OCI-LY7 (cell line): ENCODE measurements around the gene PKHD1. TPM values are rescaled to one million over a fixed set of nuclear protein-coding genes. Genes with fewer than 3 reads are reported as not detected.

ENCODE experiments used
- BruUV-seq: library from RNA; stranded (reverse); fragments of 400-500 nt; replicated peaks from 2 replicates; lab custom pipeline; 2021; lab: Mats Ljungman, UMichigan
- CTCF ChIA-PET: fragments of 300-600 bp; sonication (Branson Sonifier 250); formaldehyde crosslinking; loops from one replicate; lab custom pipeline; 2022; ENCODE audit warnings: antibody characterized with exemption; ENCODE audit not compliant: unreplicated experiment; lab: Charles Lee
- POLR2A ChIA-PET: fragments of 300-600 bp; sonication (Branson Sonifier 250); formaldehyde crosslinking; loops from one replicate; lab custom pipeline; 2022; ENCODE audit warnings: antibody characterized with exemption; lab: Charles Lee
- DNase-seq: peaks from one replicate; pipeline ENCODE4 v3.0.0-alpha.2; 2015; ENCODE audit warnings: low spot score
- H2AFZ ChIP-seq: fragments of 200-600 bp; sonication (generic), shearing (Covaris generic); 2 replicates; pipeline ENCODE4 v1.6.1; 2014; ENCODE audit warnings: mild to moderate bottlenecking, antibody characterized with exemption, low read length, moderate library complexity
- H3K27ac ChIP-seq: fragments of 200-600 bp; sonication (generic); 2 replicates; pipeline ENCODE4 v1.5.1; 2014; ENCODE audit warnings: mixed run types, low read depth, mild to moderate bottlenecking, moderate library complexity, low read length, inconsistent platforms; ENCODE audit not compliant: poor library complexity, severe bottlenecking
- H3K36me3 ChIP-seq: fragments of 200-600 bp; sonication (generic); 2 replicates; pipeline ENCODE4 v1.6.1; 2014; ENCODE audit warnings: mild to moderate bottlenecking, antibody characterized with exemption, low read length, moderate library complexity, mixed read lengths; ENCODE audit not compliant: insufficient read depth
- H3K4me1 ChIP-seq: fragments of 200-600 bp; sonication (generic); 2 replicates; pipeline ENCODE4 v1.5.1; 2014; ENCODE audit warnings: mild to moderate bottlenecking, low read length; ENCODE audit not compliant: insufficient read depth, poor library complexity, severe bottlenecking
- H3K4me2 ChIP-seq: fragments of 200-600 bp; sonication (generic); 2 replicates; pipeline ENCODE4 v1.6.1; 2014; ENCODE audit warnings: mild to moderate bottlenecking, low read length
- H3K4me3 ChIP-seq: fragments of 200-600 bp; sonication (generic); 2 replicates; pipeline ENCODE4 v1.5.1; 2014; ENCODE audit warnings: mild to moderate bottlenecking, low read depth, low read length; ENCODE audit not compliant: poor library complexity, severe bottlenecking
- H3K79me2 ChIP-seq: fragments of 200-600 bp; sonication (generic); 2 replicates; pipeline ENCODE4 v1.6.1; 2016; ENCODE audit warnings: low read depth, mild to moderate bottlenecking, low read length, moderate library complexity, mixed read lengths; ENCODE audit not compliant: insufficient read depth
- H3K9me2 ChIP-seq: fragments of 200-600 bp; sonication (generic); 2 replicates; pipeline ENCODE4 v1.6.1; 2016; ENCODE audit warnings: mild to moderate bottlenecking, low read length, mixed read lengths; ENCODE audit not compliant: insufficient read depth
- H3K9me3 ChIP-seq: fragments of 200-600 bp; sonication (generic); 2 replicates; pipeline ENCODE4 v1.6.1; 2014; ENCODE audit warnings: mild to moderate bottlenecking, mixed run types, low read length, mixed read lengths
- H4K20me1 ChIP-seq: fragments of 200-600 bp; sonication (generic); 2 replicates; pipeline ENCODE4 v1.6.1; 2014; ENCODE audit warnings: mild to moderate bottlenecking, antibody characterized with exemption, low read length, moderate library complexity, mixed read lengths; ENCODE audit not compliant: insufficient read depth
- EZH2phosphoT487 ChIP-seq: fragments of 200-600 bp; sonication (generic); IDR thresholded peaks from 2 replicates; pipeline ENCODE4 v1.6.1; 2018; ENCODE audit warnings: low read depth, borderline replicate concordance, mild to moderate bottlenecking, mixed run types, antibody characterized with exemption, low read length, moderate library complexity, mixed read lengths
- intact Hi-C: fragments of 100-400 bp; cut with micrococcal nuclease; formaldehyde crosslinking; loops from one replicate; pipeline ENCODE4 v1.10.0; 2022; ENCODE audit not compliant: unreplicated experiment
- total RNA-seq, 2 experiments: library from RNA; depleted of rRNA in 1 of 2; stranded (reverse); fragments of >200 nt in 1 of 2; shearing (Covaris generic) in 1 of 2; gene quantifications; 2 replicates each; pipeline ENCODE4 v1.2.3, GENCODE V29; 2014 to 2022
- TF ChIP-seq, protein P1 (sequence below): fragments of 200-600 bp; sonication (generic); conservative IDR thresholded peaks from 2 replicates; pipeline ENCODE4 v1.5.1; 2014; ENCODE audit warnings: mild to moderate bottlenecking, antibody characterized with exemption, low read length, moderate library complexity, mixed read lengths

The PKHD1 gene
- total RNA-seq, 2 experiments from 2014 or later = not detected

DNA sequence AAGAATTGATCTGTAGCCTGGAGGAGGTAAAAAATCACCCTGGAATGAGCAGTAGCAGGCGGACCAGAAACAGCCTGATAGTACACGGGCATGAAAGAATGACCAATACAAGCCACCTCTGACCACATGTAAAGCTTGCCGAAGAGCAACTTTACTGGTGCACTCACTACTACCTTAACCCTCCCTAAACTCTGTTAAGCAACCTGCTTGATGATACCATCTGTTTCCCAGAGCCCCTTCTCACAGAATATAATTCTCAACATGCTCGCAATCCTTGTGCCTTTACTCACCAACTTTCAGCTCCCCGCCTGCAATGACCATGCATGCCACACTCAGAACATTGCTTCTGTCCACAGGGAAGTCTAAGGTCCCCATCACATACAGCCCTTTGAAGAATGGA, 296.5 kb downstream of the PKHD1 start:
- Histone ChIP-seq H2AFZ (no peak overlapping the region), H3K36me3 (no peaks in the 10 kb centered on the region), H3K4me3 (no peak overlapping the region), H3K9me3 (no peaks in the 10 kb centered on the region), H4K20me1 (no peaks in the 10 kb centered on the region), H3K27ac (no peak overlapping the region), H3K79me2 (no peaks in the 10 kb centered on the region), H3K4me2 (no peak overlapping the region), H3K9me2 (no peaks in the 10 kb centered on the region), H3K4me1 (no peaks in the 10 kb centered on the region)
- TF ChIP-seq, protein P1, sequence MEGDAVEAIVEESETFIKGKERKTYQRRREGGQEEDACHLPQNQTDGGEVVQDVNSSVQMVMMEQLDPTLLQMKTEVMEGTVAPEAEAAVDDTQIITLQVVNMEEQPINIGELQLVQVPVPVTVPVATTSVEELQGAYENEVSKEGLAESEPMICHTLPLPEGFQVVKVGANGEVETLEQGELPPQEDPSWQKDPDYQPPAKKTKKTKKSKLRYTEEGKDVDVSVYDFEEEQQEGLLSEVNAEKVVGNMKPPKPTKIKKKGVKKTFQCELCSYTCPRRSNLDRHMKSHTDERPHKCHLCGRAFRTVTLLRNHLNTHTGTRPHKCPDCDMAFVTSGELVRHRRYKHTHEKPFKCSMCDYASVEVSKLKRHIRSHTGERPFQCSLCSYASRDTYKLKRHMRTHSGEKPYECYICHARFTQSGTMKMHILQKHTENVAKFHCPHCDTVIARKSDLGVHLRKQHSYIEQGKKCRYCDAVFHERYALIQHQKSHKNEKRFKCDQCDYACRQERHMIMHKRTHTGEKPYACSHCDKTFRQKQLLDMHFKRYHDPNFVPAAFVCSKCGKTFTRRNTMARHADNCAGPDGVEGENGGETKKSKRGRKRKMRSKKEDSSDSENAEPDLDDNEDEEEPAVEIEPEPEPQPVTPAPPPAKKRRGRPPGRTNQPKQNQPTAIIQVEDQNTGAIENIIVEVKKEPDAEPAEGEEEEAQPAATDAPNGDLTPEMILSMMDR = no peak
- TF ChIP-seq EZH2phosphoT487 = no peak
- no peak for DNase-seq
- ChIA-PET CTCF (no interaction called here), POLR2A (interaction anchor here (0.5 to 0.8 kb wide), 2 partner anchors 28 to 222 kb away, joined by 3 read pairs; no protein-coding TSS in a partner anchor)
- no TSS peak for BruUV-seq
- intact Hi-C loops = no loop called here

DNA sequence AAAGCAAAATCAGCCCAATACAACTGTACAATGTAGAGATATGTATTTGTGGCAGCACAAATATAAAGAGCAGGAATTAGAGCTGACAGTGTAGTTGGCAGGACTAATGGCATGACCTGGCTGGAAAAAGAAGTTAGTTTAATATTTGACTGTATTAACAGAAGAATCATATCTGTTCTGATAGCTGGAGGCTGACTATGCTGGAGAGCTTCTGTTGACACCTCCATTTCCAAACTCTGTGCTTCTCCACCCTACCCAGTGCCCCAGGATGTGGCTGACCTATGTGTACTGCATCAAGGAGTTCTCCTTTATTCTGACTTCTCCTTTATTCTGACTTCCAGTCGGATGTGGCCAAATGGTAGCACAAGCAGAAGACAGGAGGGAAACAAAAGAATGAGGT, 299.3 kb downstream of the PKHD1 start:
- Histone ChIP-seq H3K9me2 (no peaks in the 10 kb centered on the region), H2AFZ (no peak overlapping the region), H3K79me2 (no peaks in the 10 kb centered on the region), H3K4me3 (no peak overlapping the region), H3K36me3 (no peaks in the 10 kb centered on the region), H3K9me3 (no peaks in the 10 kb centered on the region), H3K4me2 (no peak overlapping the region), H3K4me1 (no peaks in the 10 kb centered on the region), H4K20me1 (no peaks in the 10 kb centered on the region), H3K27ac (no peak overlapping the region)
- no peak for DNase-seq
- TF ChIP-seq, protein P1 = no peak
- no peak for TF ChIP-seq EZH2phosphoT487
- POLR2A ChIA-PET = no interaction called here
- CTCF ChIA-PET = no interaction called here
- intact Hi-C loops = no loop called here
- BruUV-seq = no TSS peak

DNA sequence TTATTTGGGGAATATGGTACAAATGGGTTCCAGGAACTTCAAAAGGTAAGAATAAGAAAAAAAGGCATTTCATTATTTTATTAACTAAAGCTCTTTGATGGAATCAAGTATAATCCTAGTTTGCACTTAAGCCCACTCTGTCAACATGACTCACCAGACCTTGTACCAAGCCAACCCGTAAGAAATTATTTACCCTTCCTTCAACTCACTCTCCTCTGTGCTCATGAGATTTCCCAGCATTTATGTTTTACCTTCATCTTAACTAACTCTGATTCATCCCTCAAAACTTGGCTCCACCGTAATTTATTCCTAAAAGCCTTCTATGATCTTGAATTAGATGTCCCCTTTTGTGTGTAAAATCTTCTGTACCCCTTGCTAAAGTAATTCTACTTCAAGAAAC, 308.7 kb downstream of the PKHD1 start:
- CTCF ChIA-PET = no interaction called here
- Histone ChIP-seq H3K9me3 (no peaks in the 10 kb centered on the region), H4K20me1 (no peaks in the 10 kb centered on the region), H2AFZ (no peak overlapping the region), H3K4me3 (no peak overlapping the region), H3K4me2 (no peak overlapping the region), H3K36me3 (no peaks in the 10 kb centered on the region), H3K79me2 (no peaks in the 10 kb centered on the region), H3K9me2 (no peaks in the 10 kb centered on the region), H3K27ac (no peak overlapping the region), H3K4me1 (no peaks in the 10 kb centered on the region)
- no TSS peak for BruUV-seq
- no peak for DNase-seq
- no peak for TF ChIP-seq EZH2phosphoT487
- TF ChIP-seq, protein P1 = no peak
- POLR2A ChIA-PET = no interaction called here
- intact Hi-C loops = no loop called here
